SKM-1 treated with dmso at 0.1 percent for 144 hours (cell line): Measurements from ENCODE around the gene KIF4B.
"Not testable (repeated sequence)": the region's sequence is repeated elsewhere in the genome, so short reads cannot be mapped to it uniquely, and the experiment has no call there.

Experiments
- DNase-seq: peaks from one replicate; lab custom pipeline; 2025; ENCODE audit not compliant: unreplicated experiment; lab: John Stamatoyannopoulos, UW

KIF4B gene

GRCh38 chr5:155013526-155013925 is at the start of gene KIF4B:
KIF4B (plus strand) TSS chr5:155013755; CDS start chr5:155013860, 105 bp downstream.
- no peak for DNase-seq

GRCh38 chr5:154966081-154966841 is 47.3 kb upstream of the KIF4B start:
- DNase-seq, result no peak

GRCh38 chr5:154966874-154967273 is 46.7 kb upstream of the KIF4B start:
- DNase-seq, result no peak

GRCh38 chr5:154967421-154968024 is 46.0 kb upstream of the KIF4B start:
- no peak for DNase-seq

GRCh38 chr5:154968953-154969352 is 44.6 kb upstream of the KIF4B start:
- DNase-seq, result no peak

- no peak for DNase-seq
Observed at GRCh38 chr5:154970759-154971158, 42.8 kb upstream of the KIF4B start.

- no peak for DNase-seq
Observed at GRCh38 chr5:154971501-154971900, 42.1 kb upstream of the KIF4B start.

- DNase-seq, result peak; percentile 13
Observed at GRCh38 chr5:154972476-154973080, 41.0 kb upstream of the KIF4B start.

- DNase-seq, result not testable (repeated sequence)
Observed at GRCh38 chr5:154976082-154976481, 37.5 kb upstream of the KIF4B start.

GRCh38 chr5:154977409-154977808 is 36.1 kb upstream of the KIF4B start:
- DNase-seq, result no peak

GRCh38 chr5:154978294-154978693 is 35.3 kb upstream of the KIF4B start:
- DNase-seq, result not testable (repeated sequence)

GRCh38 chr5:154984946-154985516 is 28.5 kb upstream of the KIF4B start:
- no peak for DNase-seq

- DNase-seq, result no peak
Observed at GRCh38 chr5:154986151-154986550, 27.4 kb upstream of the KIF4B start.

GRCh38 chr5:154989626-154990025 is 23.9 kb upstream of the KIF4B start:
- DNase-seq, result no peak

- no peak for DNase-seq
Observed at GRCh38 chr5:154993461-154993860, 20.1 kb upstream of the KIF4B start.

GRCh38 chr5:154995679-154996078 is 17.9 kb upstream of the KIF4B start:
- DNase-seq, result no peak

- DNase-seq, result no peak
Observed at GRCh38 chr5:154997746-154998145, 15.8 kb upstream of the KIF4B start.

- no peak for DNase-seq
Observed at GRCh38 chr5:154999865-155000264, 13.7 kb upstream of the KIF4B start.

GRCh38 chr5:155001523-155001922 is 12.0 kb upstream of the KIF4B start:
- DNase-seq, result no peak

- DNase-seq, result not testable (repeated sequence)
Observed at GRCh38 chr5:155002722-155003121, 10.8 kb upstream of the KIF4B start.

- no peak for DNase-seq
Observed at GRCh38 chr5:155004138-155004744, 9.3 kb upstream of the KIF4B start.
